LNCAP (cell line): Measurements from ENCODE around the gene RNF151.

Experiments used
- TF ChIP-seq, protein P1 (sequence below): fragments of 450-650 bp; IDR thresholded peaks from 2 replicates; pipeline ENCODE4 v1.5.1; 2017; ENCODE audit warnings: mild to moderate bottlenecking

RNF151 gene

DNA sequence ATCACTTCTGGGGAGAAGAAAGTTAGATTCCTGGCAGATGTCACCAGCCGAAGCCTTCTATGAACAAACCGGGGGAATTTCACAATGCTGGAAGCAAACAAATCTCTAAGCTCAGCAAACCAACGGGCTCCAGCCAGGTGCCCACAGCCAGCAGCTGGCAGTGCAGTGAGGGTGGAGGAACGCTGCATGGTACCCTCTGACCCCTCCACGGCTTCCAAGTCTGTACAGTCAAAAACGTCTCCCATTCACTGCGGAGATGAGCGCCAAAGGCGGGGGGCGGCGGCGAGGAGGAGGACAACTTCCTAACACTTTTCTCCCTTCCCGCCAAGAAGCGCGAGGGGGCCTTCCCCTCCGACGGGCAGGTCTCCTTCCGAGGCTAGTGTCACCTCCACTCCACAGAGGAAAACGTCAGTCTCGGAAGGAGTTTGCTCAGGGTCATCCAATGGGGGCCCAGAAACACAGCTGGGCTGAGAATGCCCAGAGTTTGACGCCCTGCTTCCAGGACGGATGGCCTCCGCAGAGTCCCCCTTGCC, 42.0 kb downstream of the RNF151 start:
- TF ChIP-seq, protein P1, sequence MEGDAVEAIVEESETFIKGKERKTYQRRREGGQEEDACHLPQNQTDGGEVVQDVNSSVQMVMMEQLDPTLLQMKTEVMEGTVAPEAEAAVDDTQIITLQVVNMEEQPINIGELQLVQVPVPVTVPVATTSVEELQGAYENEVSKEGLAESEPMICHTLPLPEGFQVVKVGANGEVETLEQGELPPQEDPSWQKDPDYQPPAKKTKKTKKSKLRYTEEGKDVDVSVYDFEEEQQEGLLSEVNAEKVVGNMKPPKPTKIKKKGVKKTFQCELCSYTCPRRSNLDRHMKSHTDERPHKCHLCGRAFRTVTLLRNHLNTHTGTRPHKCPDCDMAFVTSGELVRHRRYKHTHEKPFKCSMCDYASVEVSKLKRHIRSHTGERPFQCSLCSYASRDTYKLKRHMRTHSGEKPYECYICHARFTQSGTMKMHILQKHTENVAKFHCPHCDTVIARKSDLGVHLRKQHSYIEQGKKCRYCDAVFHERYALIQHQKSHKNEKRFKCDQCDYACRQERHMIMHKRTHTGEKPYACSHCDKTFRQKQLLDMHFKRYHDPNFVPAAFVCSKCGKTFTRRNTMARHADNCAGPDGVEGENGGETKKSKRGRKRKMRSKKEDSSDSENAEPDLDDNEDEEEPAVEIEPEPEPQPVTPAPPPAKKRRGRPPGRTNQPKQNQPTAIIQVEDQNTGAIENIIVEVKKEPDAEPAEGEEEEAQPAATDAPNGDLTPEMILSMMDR, result no peak

DNA sequence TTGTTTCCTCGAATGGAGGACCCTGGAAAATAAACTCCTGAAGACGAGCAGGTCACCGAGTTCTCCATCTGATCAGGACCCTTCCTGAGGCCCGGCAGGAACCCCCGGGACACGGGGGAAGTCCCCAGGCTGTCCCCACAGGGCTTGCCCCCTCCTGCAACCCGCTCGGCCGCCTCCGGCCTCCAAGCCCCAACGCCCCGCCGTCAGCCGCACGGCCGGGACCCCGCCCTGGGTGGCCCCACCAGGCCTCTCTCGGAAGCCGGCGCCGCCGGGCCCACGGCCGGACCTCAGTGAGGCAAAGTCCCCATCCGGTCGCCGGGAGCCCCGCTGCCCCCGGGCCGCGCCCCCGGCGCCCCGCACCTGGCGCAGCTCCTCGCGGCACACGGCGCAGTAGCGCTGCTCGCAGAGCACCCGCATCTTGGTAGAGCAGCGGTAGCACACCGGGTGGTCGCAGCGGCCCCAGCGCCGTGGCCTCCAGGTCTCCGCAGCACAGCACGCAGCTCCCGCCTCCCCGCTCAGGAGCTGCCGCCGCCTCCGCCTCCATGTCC, 42.6 kb downstream of the RNF151 start:
- TF ChIP-seq, protein P1, result no peak

DNA sequence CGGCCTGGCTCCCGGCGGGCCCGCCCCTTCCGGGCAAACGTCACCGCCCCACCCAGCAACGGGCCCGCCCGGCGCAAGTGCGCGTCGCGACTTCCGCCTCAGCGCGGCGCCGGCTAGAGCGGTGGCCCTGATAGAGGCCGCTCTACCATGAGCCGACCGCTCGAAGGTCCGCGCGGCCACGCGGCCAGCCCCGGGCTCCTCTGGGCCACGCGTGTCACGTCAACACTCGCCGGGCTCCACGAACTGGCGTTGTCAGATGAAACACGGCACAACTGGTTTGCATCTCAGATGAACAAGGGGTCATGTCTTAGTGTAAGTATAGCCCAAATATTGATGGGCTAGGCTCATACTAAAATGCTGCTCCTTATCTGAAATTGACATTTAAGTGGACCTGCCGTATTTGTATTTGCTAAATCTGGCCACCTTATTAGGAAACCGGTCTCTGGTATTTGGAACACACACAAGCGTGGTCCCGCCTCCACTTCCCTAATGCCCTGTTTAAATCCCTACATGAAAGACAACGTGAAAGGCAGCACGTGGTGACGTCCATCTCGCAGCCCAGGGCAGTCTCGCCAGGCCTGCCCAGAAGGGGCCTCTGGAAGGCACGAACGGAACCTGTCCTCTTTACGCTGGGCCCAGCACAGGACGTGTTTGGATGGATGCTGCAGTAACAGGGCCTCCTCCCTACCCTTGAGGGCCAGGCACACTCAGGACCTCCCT, 43.3 kb downstream of the RNF151 start, which contains the start of gene ZNF598:
Gene ZNF598, minus strand, starts transcription at position 31 of the 720 bp plus-strand sequence.
- TF ChIP-seq, protein P1, result no peak

DNA sequence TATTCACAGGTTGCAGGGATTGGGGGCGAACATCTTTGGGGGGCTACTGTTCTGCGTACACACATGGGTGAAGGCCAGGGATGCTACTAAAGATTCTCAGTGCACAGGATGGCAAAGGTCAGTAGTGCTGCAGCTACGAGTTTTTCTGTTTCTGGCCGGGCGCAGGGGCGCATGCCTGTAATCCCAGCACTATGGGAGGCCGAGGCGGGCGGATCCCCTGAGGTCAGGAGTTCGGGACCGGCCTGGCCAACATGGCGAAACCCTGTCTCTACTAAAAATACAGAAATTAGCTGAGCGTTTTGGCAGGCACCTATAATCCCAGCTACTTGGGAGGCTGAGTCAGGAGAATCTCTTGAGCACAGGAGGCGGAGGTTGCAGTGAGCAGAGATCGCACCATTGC, 46.9 kb downstream of the RNF151 start:
- TF ChIP-seq, protein P1, result no peak

DNA sequence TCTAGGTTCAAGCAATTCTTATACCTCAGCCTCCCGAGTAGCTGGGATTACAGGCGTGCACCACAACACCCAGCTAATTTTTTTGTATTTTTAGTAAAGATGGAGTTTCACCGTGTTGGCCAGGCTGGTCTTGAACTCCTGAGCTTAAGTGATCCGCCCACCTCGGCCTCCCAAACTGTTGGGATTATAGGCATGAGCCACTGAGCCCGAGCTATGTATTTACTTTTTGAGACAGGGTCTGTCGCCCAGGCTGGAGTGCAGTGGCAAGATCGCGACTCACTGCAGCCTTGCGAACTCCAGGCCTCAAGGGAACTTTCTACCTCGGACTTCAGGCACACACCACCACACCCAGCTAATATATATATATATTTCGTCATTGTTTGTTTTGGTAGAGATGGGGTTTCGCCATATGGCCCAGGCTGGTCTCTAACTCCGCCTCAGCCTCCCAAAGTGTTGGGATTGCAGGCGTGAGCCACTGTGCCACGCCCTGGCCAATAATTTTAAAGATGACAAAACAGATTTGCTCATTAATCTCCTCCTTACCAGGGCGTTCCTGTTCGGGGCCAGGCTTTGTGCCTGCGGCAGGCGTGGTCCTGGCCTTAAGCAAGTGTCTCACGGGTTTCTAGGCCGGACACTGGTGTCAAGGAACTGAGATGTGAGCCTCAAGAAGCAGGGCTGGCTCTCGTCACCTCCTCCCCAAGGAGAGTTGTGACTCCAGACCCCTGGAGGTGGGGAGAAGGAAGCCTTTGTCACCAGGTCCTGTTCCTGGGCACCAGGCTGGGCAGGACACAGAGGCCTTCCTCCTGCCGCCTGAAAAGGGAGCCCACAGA, 48.7 kb downstream of the RNF151 start:
- TF ChIP-seq, protein P1, result no peak

DNA sequence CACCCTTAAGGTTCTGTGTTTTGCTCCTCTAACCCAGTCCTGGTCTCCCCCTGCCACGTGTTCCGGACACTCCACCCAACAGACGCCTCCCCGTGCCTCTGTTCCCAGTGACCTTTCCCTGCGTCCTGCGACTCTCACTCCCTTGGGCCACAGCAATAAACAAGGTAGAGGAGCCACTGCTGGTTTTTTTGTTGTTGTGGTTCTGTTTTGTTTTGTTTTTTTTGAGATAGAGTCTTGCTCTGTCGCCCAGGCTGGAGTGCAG, 49.2 kb downstream of the RNF151 start:
- TF ChIP-seq, protein P1, result no peak

DNA sequence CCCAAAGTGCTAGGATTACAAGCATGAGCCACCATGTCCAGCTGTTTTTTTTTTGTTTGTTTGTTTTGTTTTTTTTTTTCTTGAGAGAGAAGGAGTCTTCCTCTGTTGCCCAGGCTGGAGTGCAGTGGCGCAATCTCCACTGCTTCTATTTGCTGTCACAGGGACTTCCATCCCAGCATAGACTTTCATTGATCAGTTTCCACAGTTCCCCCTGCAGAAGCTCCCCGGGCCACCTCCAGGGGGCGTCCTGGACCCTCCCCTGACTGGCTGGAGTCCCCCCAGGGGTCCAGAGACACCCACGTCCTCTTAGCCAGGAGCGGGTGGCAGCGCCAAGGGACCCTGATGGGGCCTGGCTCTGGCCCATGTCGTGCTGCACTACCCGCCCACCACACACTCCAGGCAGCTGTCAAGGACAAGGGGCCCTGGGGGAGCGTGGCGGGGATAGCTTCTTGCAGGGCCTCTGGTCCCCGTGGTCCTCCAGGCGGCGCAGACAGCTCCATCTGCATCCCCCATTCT, 49.8 kb downstream of the RNF151 start:
- TF ChIP-seq, protein P1, result peak; percentile 49
